Activated CD8-positive, alpha-beta memory T cell treated with anti-CD3 and anti-CD28 coated beads, Interleukin-2, amount 50 U/mL, for 24 hours (primary cell): ENCODE data around the gene CDK17.

Experiments used
- DNase-seq: peaks from one replicate; pipeline ENCODE4 v3.0.0-alpha.2; 2020; ENCODE audit errors: extremely low read depth

CDK17 gene

DNA sequence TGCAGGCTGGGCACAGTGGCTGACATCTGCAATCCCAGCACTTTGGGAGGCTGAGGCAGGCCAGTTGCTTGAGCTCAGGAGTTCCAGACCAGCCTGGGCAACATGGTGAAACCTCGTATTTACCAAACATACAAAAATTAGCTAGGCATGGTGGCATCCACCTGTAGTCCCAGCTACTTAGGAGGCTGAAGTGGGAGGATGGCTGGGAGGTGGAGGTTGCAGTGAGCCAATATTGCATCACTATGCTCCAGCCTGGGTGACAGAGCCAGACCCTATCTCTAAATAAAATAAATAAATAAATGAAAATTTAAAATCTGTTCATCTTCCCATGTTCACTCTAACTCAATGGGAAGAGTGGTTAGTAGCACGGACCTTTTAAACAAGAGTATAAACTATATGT, 134.8 kb downstream of the CDK17 start:
- DNase-seq = no peak

- no peak for DNase-seq
These were observed 136.8 kb downstream of the CDK17 start for GRCh38 chr12:96263449-96263902.

DNA sequence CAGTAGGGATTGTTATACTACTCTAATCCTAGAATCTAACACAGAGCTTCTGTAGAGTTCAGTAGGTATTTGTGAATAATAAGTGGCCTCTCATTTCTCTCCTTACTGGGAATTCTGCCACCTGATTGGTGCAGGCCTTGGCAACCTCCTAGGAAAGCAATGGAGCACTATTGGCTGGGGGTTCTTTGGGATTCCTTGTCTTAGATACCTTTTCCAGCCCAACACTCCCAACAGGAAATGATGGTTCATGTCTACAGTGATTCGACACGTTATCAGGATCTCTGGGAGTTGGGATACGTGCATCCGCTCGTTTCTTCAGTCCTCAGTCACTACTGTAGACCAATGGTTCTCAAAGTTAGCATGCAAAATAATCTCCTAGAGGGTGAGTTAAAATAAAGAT, 138.7 kb downstream of the CDK17 start:
- DNase-seq = no peak

GRCh38 chr12:96260644-96261043, 139.6 kb downstream of the CDK17 start:
- DNase-seq = no peak

- no peak for DNase-seq
These were observed 140.0 kb downstream of the CDK17 start for GRCh38 chr12:96260231-96260630.

- DNase-seq = no peak
These were observed 141.9 kb downstream of the CDK17 start for GRCh38 chr12:96258104-96258961.

DNA sequence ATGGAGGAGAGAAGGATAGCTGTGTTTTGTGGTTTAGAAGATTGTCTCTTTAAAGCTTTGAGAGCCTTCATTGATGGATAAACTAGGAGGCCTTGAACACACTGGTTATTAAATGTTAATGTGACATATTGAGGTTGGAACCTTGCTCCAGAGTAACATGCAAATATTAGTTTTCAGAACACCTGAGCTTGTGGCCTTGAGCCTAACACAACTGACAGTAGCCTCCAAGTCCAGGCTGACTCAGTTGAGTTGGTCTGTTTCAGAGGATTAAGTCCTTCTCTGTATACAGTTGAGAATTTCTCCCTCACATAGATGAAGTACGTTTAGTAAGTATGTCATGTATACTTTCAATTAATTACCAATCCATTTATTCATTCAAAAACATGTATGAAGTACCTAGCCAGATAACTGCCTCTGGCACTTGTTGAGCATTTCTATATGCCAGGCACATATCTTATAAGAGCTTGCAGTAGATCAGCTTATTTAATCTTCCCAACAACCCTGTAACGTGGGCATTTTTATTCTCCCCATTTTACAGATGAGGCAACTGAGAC, 142.6 kb downstream of the CDK17 start:
- DNase-seq = no peak

DNA sequence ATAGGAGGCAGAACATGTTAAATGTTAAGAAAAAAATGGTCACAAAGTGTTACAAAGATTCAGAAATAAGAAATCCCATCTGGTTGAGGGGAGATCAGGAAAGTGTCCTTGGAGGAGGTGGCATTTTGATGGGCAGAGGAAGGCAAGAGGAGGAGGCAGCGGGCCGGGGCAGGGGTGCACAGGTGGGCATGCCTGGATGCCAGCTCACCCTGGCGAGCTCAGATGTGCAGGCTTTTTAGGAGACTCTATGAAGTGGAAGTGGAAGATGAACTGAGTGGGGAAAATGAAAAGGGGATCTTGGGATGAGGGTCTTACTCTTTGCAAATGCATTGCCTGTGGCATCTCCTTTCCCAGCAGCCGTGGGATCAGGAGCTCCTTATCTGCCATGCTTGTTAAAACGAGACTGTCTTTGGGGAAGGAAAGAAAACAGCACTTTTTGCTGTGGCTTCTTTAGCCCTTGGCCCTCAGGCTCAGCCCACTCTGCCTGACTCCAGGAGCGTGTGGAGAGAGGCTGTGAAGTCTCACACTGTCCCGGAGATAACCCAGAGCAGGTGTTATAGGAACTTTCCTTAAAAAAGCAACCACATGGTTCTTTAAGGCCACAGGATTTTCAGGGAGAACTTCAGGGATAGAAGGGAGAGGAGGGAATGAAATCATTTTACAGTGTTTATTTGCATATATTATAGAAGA, 143.4 kb downstream of the CDK17 start:
- DNase-seq = no peak

DNA sequence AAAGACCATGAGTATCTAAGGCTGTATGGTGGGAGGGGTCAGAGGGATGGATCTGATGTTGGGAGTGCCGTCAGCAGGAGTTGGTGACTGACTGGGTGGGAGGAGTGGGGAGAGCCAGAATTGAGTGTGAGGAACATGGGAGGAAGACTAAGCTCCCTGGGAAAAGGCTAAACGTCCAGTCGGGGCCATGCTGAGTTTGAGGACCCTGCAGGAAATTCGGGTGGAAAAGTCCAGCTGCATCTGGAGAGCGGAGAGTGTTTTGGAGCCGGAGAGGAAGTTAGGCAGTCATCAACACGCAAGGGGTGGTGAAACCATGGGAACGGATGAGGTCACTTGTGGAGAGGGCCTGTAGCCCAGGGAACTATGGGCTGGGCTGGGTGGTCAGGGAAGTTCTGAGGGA, 145.2 kb downstream of the CDK17 start:
- no peak for DNase-seq

DNA sequence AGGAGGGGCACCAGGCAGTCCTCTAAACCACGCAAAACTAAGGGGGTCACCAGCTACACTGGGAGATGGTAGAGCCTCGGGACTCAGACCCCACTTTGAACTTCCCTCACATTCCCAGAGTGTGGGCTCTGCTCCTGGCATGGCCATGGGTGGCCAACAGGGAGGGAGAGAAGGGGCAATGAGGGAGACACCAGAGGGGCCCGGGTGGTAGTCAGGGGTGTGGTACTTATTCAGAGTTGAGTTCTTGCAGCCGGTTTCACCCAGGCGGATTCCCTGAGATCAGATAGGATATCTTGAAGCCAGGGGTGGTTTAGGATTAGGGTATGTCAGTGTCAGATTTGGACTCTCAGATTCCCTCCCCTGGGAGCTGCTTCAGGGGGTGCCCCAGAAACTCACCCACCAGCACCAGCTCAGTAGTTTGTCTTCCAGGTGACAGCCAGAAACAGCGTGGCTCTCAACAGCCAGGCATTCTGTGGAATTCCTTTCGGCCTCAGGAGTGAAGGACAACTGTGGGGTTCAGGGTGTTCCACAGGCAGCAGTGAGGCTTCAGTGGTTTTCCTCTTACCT, 150.0 kb downstream of the CDK17 start:
- no peak for DNase-seq

- no peak for DNase-seq
These were observed 150.8 kb downstream of the CDK17 start for GRCh38 chr12:96249196-96250118.

DNA sequence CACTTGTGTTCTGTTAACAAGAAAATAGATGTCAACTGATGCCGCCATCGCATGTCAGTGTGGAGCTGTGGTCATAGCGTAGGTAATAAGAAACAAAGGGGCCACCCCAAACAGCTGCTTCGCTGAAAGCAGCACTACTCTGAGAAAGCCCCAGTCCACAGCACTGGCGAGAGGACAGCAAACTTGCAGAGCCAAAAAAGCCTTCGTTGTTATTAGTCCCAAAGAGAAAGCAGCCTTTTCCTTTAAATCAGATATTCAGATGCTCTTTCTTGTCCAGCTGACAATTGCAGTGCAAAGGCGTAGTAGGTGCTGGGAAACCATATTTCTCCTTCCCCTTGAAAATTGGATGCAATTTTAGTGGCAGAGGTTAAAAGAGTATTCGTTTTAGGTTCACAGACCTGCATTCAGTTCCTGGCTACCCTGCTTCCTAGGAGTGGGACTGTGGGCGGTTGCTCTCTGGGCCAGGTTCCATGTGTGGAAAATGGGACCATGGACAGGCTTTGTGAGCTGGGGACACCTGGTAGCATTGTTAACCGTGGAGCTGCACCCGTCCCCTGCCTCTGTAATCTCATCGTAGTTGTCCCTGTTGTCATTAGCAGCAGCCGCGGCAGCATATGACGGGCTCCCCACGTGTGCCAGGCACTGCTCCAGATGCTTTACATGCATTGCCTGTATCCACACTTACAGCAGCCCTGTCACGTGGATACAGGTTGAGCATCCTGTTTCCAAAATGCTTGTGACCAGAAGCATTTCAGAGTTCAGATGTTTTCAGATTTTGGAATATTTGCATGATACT, 151.9 kb downstream of the CDK17 start:
- DNase-seq = no peak

DNA sequence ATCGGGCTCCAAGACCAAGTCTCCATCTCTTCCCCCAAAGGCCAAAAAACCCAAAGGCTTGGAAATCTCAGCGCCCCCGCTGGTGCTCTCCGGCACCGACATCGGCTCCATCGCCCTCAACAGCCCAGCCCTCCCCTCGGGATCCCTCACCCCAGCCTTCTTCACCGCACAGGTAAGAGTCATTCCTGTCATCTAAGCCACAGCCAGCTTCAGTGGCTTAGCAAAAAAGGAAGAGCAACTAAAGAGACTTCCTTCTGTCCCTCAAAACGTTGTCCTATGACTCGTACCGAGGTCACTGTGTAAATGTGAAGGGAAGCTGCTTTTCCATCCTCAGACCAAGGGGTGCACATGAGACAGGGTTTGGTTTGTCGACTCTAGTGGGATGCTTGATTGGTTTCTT, 152.7 kb downstream of the CDK17 start:
- no peak for DNase-seq

- DNase-seq = no peak
These were observed 153.2 kb downstream of the CDK17 start for GRCh38 chr12:96246926-96247505.

GRCh38 chr12:96244826-96245225, 155.4 kb downstream of the CDK17 start:
- no peak for DNase-seq

DNA sequence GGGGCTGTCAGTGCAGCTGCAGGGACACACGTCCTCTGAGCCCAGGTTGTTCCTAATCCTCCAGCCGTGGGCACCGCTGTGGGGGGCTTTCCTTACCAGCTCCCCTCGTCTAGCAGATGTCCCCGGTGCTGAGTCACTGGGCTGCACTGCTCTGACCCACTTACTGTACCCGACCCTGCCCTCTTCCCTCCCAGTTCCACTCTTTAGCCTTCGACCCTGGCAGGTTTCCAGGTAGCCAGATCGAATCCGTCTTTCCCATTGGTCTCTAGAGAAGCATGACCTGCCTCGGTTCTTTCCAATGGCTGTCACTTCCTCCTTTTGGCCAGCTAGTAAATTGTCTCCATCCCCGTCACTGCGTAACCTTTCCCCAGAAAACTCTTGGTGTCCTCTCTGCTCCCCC, 157.6 kb downstream of the CDK17 start:
- DNase-seq = no peak

GRCh38 chr12:96241846-96242256, 158.4 kb downstream of the CDK17 start:
- peak; percentile 45 for DNase-seq

- no peak for DNase-seq
These were observed 158.8 kb downstream of the CDK17 start for GRCh38 chr12:96241431-96241830.

GRCh38 chr12:96240656-96241055, 159.6 kb downstream of the CDK17 start:
- DNase-seq = no peak
